ENCODE results near the gene ALDH3B1.

The ALDH3B1 gene

DNA sequence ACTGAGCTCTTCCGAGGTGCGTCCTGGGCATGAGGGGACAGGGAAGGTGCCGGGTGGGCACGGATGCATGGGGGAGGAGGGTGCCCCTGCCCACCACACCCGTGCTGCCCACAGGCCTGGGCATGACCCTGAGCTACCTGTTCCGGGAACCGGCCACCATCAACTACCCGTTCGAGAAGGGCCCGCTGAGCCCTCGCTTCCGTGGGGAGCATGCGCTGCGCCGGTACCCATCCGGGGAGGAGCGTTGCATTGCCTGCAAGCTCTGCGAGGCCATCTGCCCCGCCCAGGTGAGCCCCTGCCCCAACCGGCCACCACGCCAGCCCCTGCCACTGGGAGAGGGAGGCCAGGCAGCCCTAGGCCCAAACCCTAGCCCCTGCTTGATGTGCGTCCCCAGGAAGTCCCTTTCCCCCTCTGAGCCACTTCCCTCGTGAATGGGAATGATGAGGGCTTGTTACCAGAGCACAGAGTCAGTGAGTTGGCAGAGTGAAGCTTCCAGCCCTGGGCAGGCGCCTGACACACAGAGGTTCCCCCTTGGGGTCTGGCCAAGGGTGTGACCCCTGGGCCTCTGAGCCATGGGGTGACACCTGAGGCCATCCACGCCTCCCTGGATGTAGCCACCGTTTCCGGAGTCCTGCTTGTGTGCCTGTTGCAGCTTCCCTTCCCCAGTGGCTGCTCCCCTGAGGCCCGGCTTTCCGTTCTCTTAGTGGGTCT is 23.0 kb downstream of the ALDH3B1 start:
- DNase-seq: no peak

- no peak for DNase-seq
Measured at GRCh38 chr11:68033708-68034045, 23.6 kb downstream of the ALDH3B1 start.

DNA sequence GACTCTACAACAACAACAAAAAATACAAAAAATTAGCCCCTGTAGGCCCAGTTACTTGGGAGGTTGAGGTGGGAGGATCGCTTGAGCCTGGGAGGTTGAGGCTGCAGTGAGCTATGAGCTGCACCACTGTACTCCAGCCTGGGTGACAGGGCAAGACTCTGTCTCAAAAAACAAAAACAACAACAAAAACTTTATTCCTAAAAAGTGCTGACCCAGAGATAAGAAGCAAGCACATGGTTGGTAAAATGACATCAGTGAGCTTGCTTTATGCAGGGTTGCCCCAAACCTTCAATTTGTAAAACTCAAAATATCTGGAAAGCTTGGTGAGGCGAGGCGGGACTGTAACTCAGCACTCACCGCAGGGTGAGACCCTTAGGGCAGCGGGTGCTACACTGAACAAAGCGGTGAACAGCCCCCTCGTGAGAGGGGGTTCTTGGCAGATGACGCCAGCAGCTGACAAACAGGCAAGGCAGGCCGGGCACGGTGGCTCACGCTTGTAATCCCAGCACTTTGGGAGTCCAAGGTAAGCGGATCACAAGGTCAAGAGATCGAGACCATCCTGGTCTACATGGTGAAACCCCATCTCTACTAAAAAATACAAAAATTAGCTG is 25.2 kb downstream of the ALDH3B1 start:
- DNase-seq: no peak

DNA sequence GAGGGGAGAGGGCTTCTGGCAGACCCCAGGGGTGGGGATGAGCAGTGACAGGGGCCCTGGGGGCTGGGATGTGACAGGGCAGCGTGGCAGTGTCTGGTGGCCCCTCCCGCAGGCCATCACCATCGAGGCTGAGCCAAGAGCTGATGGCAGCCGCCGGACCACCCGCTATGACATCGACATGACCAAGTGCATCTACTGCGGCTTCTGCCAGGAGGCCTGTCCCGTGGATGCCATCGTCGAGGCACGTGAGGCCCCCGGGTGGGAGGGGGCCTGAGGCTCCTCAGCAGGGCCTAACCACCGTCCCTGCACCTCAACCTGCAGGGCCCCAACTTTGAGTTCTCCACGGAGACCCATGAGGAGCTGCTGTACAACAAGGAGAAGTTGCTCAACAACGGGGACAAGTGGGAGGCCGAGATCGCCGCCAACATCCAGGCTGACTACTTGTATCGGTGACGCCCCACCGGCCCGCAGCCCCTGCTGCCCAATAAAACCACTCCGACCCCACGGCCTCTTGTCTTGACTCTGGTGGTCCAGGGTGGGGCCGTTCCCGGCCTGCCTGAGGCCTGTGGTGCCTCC is 26.1 kb downstream of the ALDH3B1 start:
- no peak for DNase-seq

GRCh38 chr11:68036717-68037239 is 26.7 kb downstream of the ALDH3B1 start:
- no peak for DNase-seq

DNA sequence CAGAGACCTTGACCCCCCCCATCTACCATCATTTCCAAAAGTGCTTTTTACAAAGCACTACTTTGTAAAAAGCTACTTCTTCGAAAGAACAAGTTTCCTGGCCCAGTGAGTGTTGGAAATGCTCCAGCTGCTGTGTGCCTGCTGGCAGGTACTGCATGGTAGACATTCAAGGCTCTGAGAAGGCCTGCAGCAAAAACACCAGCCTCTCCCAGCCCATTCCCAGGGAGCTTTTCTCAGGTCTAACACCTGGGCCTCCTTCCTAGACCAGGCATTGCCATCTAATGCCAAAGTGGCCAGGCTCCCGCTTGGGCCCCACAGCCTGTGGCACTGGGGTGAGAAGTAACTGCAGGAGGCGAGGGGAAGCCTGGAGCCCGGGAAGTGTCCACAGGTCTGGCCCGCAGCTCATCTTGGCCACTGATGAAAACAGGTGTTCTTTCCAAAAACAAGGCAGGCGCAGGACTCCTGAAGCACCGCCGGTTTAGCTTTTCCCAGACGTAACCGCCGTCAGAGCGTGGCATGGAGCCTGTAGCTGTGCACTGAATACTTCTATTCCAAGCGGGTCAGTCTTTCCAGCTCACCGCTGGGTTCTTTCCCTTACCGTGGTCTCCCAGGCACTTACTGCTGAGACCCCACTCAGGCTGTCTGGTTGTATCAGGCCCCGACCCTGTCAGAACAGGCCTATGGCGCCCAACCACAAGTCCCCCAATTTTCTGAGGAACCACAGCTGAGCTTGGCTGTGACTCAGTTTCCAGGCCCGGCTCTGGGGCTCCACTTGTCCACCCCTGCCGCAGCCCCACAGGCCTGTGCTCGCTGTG is 27.5 kb downstream of the ALDH3B1 start:
- DNase-seq: no peak

DNA sequence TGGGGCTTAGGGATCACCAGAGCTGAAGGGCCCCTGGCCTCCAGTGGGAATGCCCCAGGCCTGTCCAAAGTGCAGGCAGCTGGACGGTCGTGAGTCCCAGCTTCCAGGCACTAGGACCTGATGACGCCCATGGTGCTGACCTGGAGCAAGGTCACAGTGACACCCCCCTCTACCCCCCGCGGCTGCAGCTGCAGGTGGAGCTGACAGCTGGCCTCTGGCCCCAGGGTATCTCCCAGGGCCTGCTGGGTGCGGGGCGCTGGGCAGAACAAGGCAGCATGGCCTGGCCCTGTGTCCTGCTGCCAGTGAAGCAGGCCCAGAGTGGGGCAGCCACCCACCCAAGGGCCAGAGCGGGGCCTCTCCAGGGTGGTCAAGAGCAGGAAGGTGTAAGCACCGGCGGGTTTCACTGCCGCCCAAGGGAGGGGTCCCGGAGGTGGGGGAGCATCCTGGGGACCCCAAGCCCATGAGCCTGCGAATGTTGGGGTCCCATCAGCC is 28.1 kb downstream of the ALDH3B1 start:
- DNase-seq: no peak

GRCh38 chr11:68038718-68039525 is 28.8 kb downstream of the ALDH3B1 start, which contains the start of gene TCIRG1:
TCIRG1 (plus strand) TSS chr11:68039025; CDS start chr11:68041272, 2,247 bp downstream.
- DNase-seq: peak; percentile 73 to 82

- no peak for DNase-seq
Measured at GRCh38 chr11:68039526-68040086, 29.5 kb downstream of the ALDH3B1 start.

- DNase-seq: peak; percentile 47 to 64
Measured at GRCh38 chr11:68040101-68040956, 30.2 kb downstream of the ALDH3B1 start.

- DNase-seq: no peak
Measured at GRCh38 chr11:68040957-68041591, 30.9 kb downstream of the ALDH3B1 start.

DNA sequence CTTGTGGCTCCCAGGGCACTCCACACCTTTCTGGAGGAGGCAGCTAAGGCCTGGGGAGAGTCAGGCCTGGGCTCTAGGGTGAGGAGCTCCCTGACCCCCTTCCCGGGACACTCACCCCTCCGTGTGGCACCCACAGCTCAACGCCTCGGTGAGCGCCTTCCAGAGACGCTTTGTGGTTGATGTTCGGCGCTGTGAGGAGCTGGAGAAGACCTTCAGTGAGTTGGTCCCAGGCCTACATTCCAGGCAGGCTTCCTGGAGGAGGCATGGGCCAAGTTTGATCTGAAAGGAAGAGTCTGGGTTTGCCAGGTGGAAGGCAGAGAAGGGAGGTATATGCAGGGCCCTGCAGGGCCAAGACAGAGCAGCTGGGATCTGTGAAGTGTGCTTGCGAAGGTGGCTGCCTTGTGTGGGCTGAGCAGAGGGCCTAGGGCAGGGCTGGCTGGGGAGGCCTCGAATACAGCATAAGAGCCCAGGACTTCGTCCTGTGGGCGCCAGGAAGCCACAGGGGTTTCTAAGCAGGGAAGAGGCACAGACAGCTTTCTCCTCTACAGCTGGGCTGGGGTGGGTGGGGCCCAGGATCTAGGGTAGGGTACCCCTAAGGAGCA is 31.6 kb downstream of the ALDH3B1 start:
- no peak for DNase-seq

- no peak for DNase-seq
Measured at GRCh38 chr11:68042219-68043028, 32.3 kb downstream of the ALDH3B1 start.

- no peak for DNase-seq
Measured at GRCh38 chr11:68043029-68043348, 32.9 kb downstream of the ALDH3B1 start.

GRCh38 chr11:68043349-68044144 is 33.4 kb downstream of the ALDH3B1 start:
- no peak for DNase-seq

GRCh38 chr11:68044145-68044813 is 34.2 kb downstream of the ALDH3B1 start:
- DNase-seq: no peak

- DNase-seq: no peak
Measured at GRCh38 chr11:68044898-68045351, 34.8 kb downstream of the ALDH3B1 start.
